SJSA1 (cell line): ENCODE results near the gene TP53I11. TPM values are rescaled to one million over a fixed set of nuclear protein-coding genes. Genes with fewer than 3 reads are reported as not detected.

Experiments
- total RNA-seq: library from RNA; depleted of rRNA; stranded (reverse); fragments of >200 nt; shearing (Covaris generic); gene quantifications from 2 replicates; pipeline ENCODE4 v1.2.3, GENCODE V29; 2014; rRNA removed

The TP53I11 gene
- total RNA-seq, 1 experiment from 2014 or later: 65.0 TPM

Other genes with a start within 250 kb of the TP53I11 start
- gene TSPAN18, start 223.9 kb downstream of the TP53I11 start, total RNA-seq: 1.9 TPM in 1 of 2 replicates, not detected in the other
- gene PRDM11, start 195.8 kb upstream of the TP53I11 start, total RNA-seq: 3.4 and 6.7 TPM in 2 replicates